PC-3 (cell line): ENCODE measurements around the gene PDIA3.

ENCODE experiments used
- EZH2 ChIP-seq: fragments of 300-600 bp; sonication (generic); IDR thresholded peaks from one replicate; pipeline ENCODE4 v1.6.1; 2017; ENCODE audit warnings: antibody characterized with exemption, mild to moderate bottlenecking, low read length; ENCODE audit not compliant: unreplicated experiment
- TF ChIP-seq, protein P1 (sequence below): fragments of 300-600 bp; sonication (generic); conservative IDR thresholded peaks from 2 replicates; pipeline ENCODE4 v1.5.1; 2017; ENCODE audit warnings: antibody characterized with exemption, low read depth, mild to moderate bottlenecking, low read length

DNA sequence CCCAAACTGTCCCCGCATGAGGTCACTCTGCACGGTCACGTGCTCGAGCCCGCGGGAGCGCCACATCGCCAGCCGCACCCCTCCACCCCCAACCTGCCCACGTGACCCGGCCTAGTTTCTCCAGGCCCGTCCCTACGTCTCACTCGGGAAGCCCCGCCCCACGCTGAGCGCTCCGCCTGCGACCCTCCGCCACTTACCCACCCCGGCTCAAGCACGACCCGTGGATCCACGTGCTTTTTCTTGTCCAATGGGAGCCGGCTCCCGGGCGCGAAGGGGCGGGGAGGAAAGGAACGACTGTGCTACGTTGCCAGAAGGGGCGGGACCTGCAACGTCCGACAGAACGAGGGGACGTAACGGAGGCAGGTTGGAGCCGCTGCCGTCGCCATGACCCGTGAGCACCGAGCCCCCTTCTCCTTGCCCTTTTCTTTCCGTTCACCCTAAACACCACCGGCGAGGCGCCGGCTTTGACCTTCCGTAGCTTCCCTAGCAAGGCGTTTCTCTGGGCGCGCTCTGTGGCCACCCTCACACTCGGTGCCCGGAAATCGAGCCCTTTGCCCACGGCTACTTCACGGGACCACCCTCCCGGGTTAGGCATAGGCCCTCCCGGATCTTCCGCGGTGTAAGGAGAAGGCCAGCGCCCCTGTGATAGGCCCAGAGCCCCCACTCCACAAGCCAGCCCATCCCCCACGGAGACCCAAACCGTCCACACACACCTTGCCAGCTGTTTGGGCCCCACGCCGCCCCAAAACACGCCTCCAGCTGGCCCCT lies 45.9 kb downstream of the PDIA3 start, which contains the start of gene SERF2:
- TF ChIP-seq, protein P1, sequence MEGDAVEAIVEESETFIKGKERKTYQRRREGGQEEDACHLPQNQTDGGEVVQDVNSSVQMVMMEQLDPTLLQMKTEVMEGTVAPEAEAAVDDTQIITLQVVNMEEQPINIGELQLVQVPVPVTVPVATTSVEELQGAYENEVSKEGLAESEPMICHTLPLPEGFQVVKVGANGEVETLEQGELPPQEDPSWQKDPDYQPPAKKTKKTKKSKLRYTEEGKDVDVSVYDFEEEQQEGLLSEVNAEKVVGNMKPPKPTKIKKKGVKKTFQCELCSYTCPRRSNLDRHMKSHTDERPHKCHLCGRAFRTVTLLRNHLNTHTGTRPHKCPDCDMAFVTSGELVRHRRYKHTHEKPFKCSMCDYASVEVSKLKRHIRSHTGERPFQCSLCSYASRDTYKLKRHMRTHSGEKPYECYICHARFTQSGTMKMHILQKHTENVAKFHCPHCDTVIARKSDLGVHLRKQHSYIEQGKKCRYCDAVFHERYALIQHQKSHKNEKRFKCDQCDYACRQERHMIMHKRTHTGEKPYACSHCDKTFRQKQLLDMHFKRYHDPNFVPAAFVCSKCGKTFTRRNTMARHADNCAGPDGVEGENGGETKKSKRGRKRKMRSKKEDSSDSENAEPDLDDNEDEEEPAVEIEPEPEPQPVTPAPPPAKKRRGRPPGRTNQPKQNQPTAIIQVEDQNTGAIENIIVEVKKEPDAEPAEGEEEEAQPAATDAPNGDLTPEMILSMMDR, result no peak
- no peak for TF ChIP-seq EZH2
